T1000 (cell line): ENCODE measurements around the gene PPM1B.
"Not testable (repeated sequence)": the region's sequence is repeated elsewhere in the genome, so short reads cannot be mapped to it uniquely, and the experiment has no call there.

ENCODE experiments used
- DNase-seq: peaks from one replicate; lab custom pipeline; 2025; ENCODE audit warnings: mixed read lengths; lab: John Stamatoyannopoulos, UW

PPM1B gene

GRCh38 chr2:44163777-44164176 lies 4.9 kb upstream of the PPM1B start:
- no peak for DNase-seq

GRCh38 chr2:44164617-44165016 lies 4.1 kb upstream of the PPM1B start:
- no peak for DNase-seq

GRCh38 chr2:44166096-44166495 lies 2.6 kb upstream of the PPM1B start:
- no peak for DNase-seq

- DNase-seq: no peak
These were observed 1.3 kb upstream of the PPM1B start for GRCh38 chr2:44167311-44167907.

- peak; percentile 99 for DNase-seq
These were observed 581 bp upstream of the PPM1B start for GRCh38 chr2:44167908-44168680.

GRCh38 chr2:44169155-44169898 lies 652 bp downstream of the PPM1B start:
- DNase-seq: no peak

GRCh38 chr2:44170311-44170717 lies 1.6 kb downstream of the PPM1B start:
- no peak for DNase-seq

- no peak for DNase-seq
These were observed 2.3 kb downstream of the PPM1B start for GRCh38 chr2:44171018-44171417.

- not testable (repeated sequence) for DNase-seq
These were observed 2.8 kb downstream of the PPM1B start for GRCh38 chr2:44171442-44171841.

GRCh38 chr2:44172576-44172975 lies 3.9 kb downstream of the PPM1B start:
- no peak for DNase-seq

GRCh38 chr2:44178950-44179349 lies 10.3 kb downstream of the PPM1B start:
- no peak for DNase-seq

- no peak for DNase-seq
These were observed 13.0 kb downstream of the PPM1B start for GRCh38 chr2:44181648-44182047.

GRCh38 chr2:44184106-44184505 lies 15.4 kb downstream of the PPM1B start:
- DNase-seq: no peak

- no peak for DNase-seq
These were observed 18.1 kb downstream of the PPM1B start for GRCh38 chr2:44186810-44187209.

GRCh38 chr2:44187251-44187650 lies 18.6 kb downstream of the PPM1B start:
- DNase-seq: no peak

- no peak for DNase-seq
These were observed 20.0 kb downstream of the PPM1B start for GRCh38 chr2:44188696-44189095.

GRCh38 chr2:44189104-44189503 lies 20.4 kb downstream of the PPM1B start:
- no peak for DNase-seq

- no peak for DNase-seq
These were observed 21.9 kb downstream of the PPM1B start for GRCh38 chr2:44190526-44190925.

GRCh38 chr2:44191739-44192138 lies 23.1 kb downstream of the PPM1B start:
- DNase-seq: no peak

- no peak for DNase-seq
These were observed 24.0 kb downstream of the PPM1B start for GRCh38 chr2:44192646-44193045.

- no peak for DNase-seq
These were observed 27.0 kb downstream of the PPM1B start for GRCh38 chr2:44195714-44196113.

GRCh38 chr2:44197816-44198215 lies 29.1 kb downstream of the PPM1B start:
- no peak for DNase-seq

GRCh38 chr2:44200011-44200410 lies 31.3 kb downstream of the PPM1B start:
- DNase-seq: no peak
